HepG2 (cell line): ENCODE measurements around the gene SRBD1. TPM values are rescaled to one million over a fixed set of nuclear protein-coding genes. Genes with fewer than 3 reads are reported as not detected.
A peak's percentile ranks its signal among the peaks of the same experiment; 100 is the strongest.

Experiments used
- ATAC-seq: fragments of 200-7000 bp; cut with Tn5 transposase; 3 replicates; pipeline ENCODE4 v1.9.1; 2020; ENCODE audit warnings: mild to moderate bottlenecking, moderate library complexity
- BruUV-seq: library from RNA; stranded (reverse); fragments of 400-500 nt; replicated peaks from 2 replicates; lab custom pipeline; 2021; lab: Mats Ljungman, UMichigan
- CTCF ChIA-PET: fragments of 300-600 bp; formaldehyde crosslinking; extraction: SDS; loops from one replicate; lab custom pipeline; 2021; ENCODE audit warnings: low total read pairs, inconsistent platforms, low intra/inter-chr PET ratio; lab: Yijun Ruan, JAX
- POLR2A ChIA-PET: fragments of 350-600 bp; sonication (Branson Sonifier 250); formaldehyde crosslinking; loops from one replicate; lab custom pipeline; 2020; ENCODE audit warnings: antibody characterized with exemption, inconsistent platforms; lab: Yijun Ruan, JAX
- DNase-seq: peaks from one replicate; pipeline ENCODE4 v3.0.0-alpha.2; 2015; ENCODE audit warnings: low spot score
- FAIRE-seq: peaks from 3 replicates; lab custom pipeline; 2011; peaks lifted over from hg19 to GRCh38; lab: Jason Lieb, UNC
- H2AFZ ChIP-seq: one replicate; pipeline ENCODE4 v1.6.1; 2011; ENCODE audit warnings: low read length, inconsistent platforms
- H3K27ac ChIP-seq: fragments of 300-600 bp; 3 replicates; pipeline ENCODE4 v1.8.0; 2011; ENCODE audit warnings: mixed run types, mild to moderate bottlenecking, mixed read lengths, low read length, inconsistent platforms; ENCODE audit not compliant: insufficient read depth; ENCODE audit errors: extremely low read length
- H3K27me3 ChIP-seq, 2 experiments: fragments of 200-600 bp in 1 of 2; 2 replicates in 1 of 2; 3 replicates in 1 of 2; pipeline versions ENCODE4 v1.6.0 to v1.8.0; 2011; ENCODE audit warnings: low read length in 2 of 2, mild to moderate bottlenecking in 2 of 2, moderate library complexity in 2 of 2, inconsistent platforms in 1 of 2; ENCODE audit not compliant: insufficient read depth in 2 of 2, control insufficient read depth in 1 of 2
- H3K36me3 ChIP-seq, 2 experiments: fragments of 200-600 bp in 1 of 2; replicated peaks in 1 of 2; 2 replicates in 1 of 2; 3 replicates in 1 of 2; pipeline versions ENCODE4 v1.5.1 to v1.8.0; 2011; ENCODE audit warnings: low read length in 2 of 2, inconsistent platforms in 1 of 2; ENCODE audit not compliant: insufficient read depth in 2 of 2, control insufficient read depth in 1 of 2
- H3K4me1 ChIP-seq: 2 replicates; pipeline ENCODE4 v1.5.1; 2012; ENCODE audit warnings: low read length, inconsistent platforms; ENCODE audit not compliant: insufficient read depth
- H3K4me2 ChIP-seq: 2 replicates; pipeline ENCODE4 v1.6.0; 2011; ENCODE audit warnings: low read depth, low read length, inconsistent platforms
- H3K4me3 ChIP-seq, 3 experiments: fragments of 200-600 bp in 1 of 3; sonication (generic), shearing (Covaris generic) in 1 of 3; replicated peaks in 1 of 3; 2 replicates each; pipeline ENCODE4 v1.5.1; 2011 to 2016; ENCODE audit warnings: low read length in 3 of 3, inconsistent platforms in 2 of 3, low read depth in 2 of 3, mild to moderate bottlenecking in 2 of 3, control low read depth in 1 of 3, mixed read lengths in 1 of 3; ENCODE audit not compliant: insufficient read depth in 1 of 3
- H3K79me2 ChIP-seq: one replicate; pipeline ENCODE4 v1.6.1; 2011; ENCODE audit warnings: low read length, inconsistent platforms; ENCODE audit not compliant: insufficient read depth
- H3K9ac ChIP-seq: 2 replicates; pipeline ENCODE4 v1.6.0; 2011; ENCODE audit warnings: mild to moderate bottlenecking, low read depth, low read length, inconsistent platforms; ENCODE audit not compliant: insufficient read depth
- H3K9me3 ChIP-seq: 2 replicates; pipeline ENCODE4 v1.5.1; 2012; ENCODE audit warnings: mild to moderate bottlenecking, low read length
- H4K20me1 ChIP-seq: 2 replicates; pipeline ENCODE4 v1.6.0; 2011; ENCODE audit warnings: inconsistent platforms, mild to moderate bottlenecking, low read length, moderate library complexity; ENCODE audit not compliant: insufficient read depth
- CBFB ChIP-seq: sonication (generic); formaldehyde crosslinking; IDR thresholded peaks from 2 replicates; pipeline ENCODE4 v1.4.0; 2020; ENCODE audit warnings: missing genetic modification reagents
- KLF15 ChIP-seq: sonication (generic); formaldehyde crosslinking; IDR thresholded peaks from 2 replicates; pipeline ENCODE4 v1.8.1; 2023; ENCODE audit warnings: borderline replicate concordance, mild to moderate bottlenecking, inconsistent platforms, missing genetic modification reagents, mixed read lengths
- MED13 ChIP-seq: sonication (generic); formaldehyde crosslinking; IDR thresholded peaks from 2 replicates; pipeline ENCODE4 v1.5.0; 2020; ENCODE audit warnings: missing genetic modification reagents
- MXD4 ChIP-seq: IDR thresholded peaks from 2 replicates; pipeline ENCODE4 v1.6.1; 2016; ENCODE audit warnings: mild to moderate bottlenecking, missing biosample characterization, missing genetic modification reagents
- RFXAP ChIP-seq: sonication (generic); formaldehyde crosslinking; IDR thresholded peaks from 2 replicates; pipeline ENCODE4 v1.4.0; 2020; ENCODE audit warnings: missing genetic modification reagents, borderline replicate concordance
- ZFX ChIP-seq: sonication (generic); formaldehyde crosslinking; IDR thresholded peaks from 2 replicates; pipeline ENCODE4 v1.4.0; 2020; ENCODE audit warnings: mild to moderate bottlenecking, low read depth, missing genetic modification reagents, moderate library complexity
- ZNF317 ChIP-seq: sonication (generic); formaldehyde crosslinking; IDR thresholded peaks from 2 replicates; pipeline ENCODE4 v1.5.0; 2020; ENCODE audit warnings: mild to moderate bottlenecking, missing genetic modification reagents
- ZNF329 ChIP-seq: sonication (generic); formaldehyde crosslinking; IDR thresholded peaks from 2 replicates; pipeline ENCODE4 v1.9.0; 2021; ENCODE audit warnings: low read depth, mild to moderate bottlenecking, missing genetic modification reagents
- ZNF570 ChIP-seq: sonication (generic); formaldehyde crosslinking; IDR thresholded peaks from 2 replicates; pipeline ENCODE4 v1.4.0; 2020; ENCODE audit warnings: mild to moderate bottlenecking, missing genetic modification reagents, borderline replicate concordance
- ZNF614 ChIP-seq: IDR thresholded peaks from 2 replicates; pipeline ENCODE4 v1.6.1; 2018; ENCODE audit warnings: missing biosample characterization, missing genetic modification reagents, inconsistent platforms, borderline replicate concordance
- WGBS: methylation state at CpG from one replicate; pipeline ENCODE4 v1.1.6; 2017; ENCODE audit warnings: low lambda C conversion rate; 5-methylcytosine and 5-hydroxymethylcytosine counted together
- in situ Hi-C: cut with HindIII; loops from 2 replicates; pipeline ENCODE4 v1.10.0; 2017; ENCODE audit warnings: low pct_unique_long_range_greater_than_20kb; ENCODE audit not compliant: extremely low pct_ligation_motif_present
- intact Hi-C: fragments of 100-400 bp; cut with micrococcal nuclease; formaldehyde crosslinking; loops from one replicate; pipeline ENCODE4 v1.10.0; 2022; ENCODE audit not compliant: unreplicated experiment
- polyA plus RNA-seq, 8 experiments: library from polyadenylated mRNA; depleted of rRNA in 3 of 8; stranded (reverse) in 7 of 8; unstranded in 1 of 8; fragments of >200 nt; fragmentation: Illumina TruSeq in 4 of 8; extraction: Trizol in 4 of 8; gene quantifications; 2 replicates each; pipeline versions ENCODE4 v1.2.1 to v1.2.3, GENCODE V29; 2011 to 2016; ENCODE audit warnings: low read depth in 4 of 8, missing spikeins in 1 of 8, mixed read lengths in 1 of 8; ENCODE audit not compliant: insufficient read depth in 1 of 8
- total RNA-seq, 5 experiments: library from RNA; depleted of rRNA; stranded (reverse); fragments of >200 nt; fragmentation: Illumina TruSeq; extraction: Trizol; gene quantifications; 2 replicates each; pipeline ENCODE4 v1.2.3, GENCODE V29; 2016; ENCODE audit warnings: low read depth in 1 of 5
- TF ChIP-seq, protein P1 (sequence below): sonication (generic); formaldehyde crosslinking; IDR thresholded peaks from 2 replicates; pipeline ENCODE4 v1.4.0; 2020; ENCODE audit warnings: missing genetic modification reagents

The SRBD1 gene
- total and polyA plus RNA-seq, 2 of the 13 experiments (the other 11 are each of a cell fraction or from before 2014, with no cell fraction given), result 3.2 to 23.9 TPM

DNA sequence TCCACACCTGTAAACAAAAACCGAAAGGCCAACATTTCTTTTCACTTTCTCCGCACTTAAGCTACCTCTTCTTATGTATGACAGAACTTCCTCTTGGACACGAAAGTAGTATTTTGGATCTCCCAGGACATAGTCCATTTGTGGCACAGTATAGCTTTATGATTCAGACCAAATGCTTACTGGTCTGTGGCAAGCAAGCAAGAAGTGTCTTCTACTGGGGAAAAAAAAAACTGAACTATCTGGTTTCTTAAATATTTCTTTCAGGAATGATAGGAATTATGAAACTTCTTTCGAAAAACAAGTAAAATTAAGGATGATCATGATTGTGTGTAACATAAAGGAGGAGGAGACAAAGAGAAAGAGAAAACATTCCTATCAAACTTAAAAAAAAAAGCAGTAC is 33.6 kb downstream of the SRBD1 start:
- no TSS peak for BruUV-seq
- in situ Hi-C loops (no loop called here), intact Hi-C loops (no loop called here)
- Histone ChIP-seq H3K4me1 (no peaks in the 10 kb centered on the region), H3K4me3 (no peak overlapping the region), H3K27me3 (no peaks in the 10 kb centered on the region), H3K79me2 (no peaks in the 10 kb centered on the region), H4K20me1 (no peaks in the 10 kb centered on the region), H2AFZ (no peak overlapping the region), H3K4me2 (no peak overlapping the region), H3K9me3 (no peaks in the 10 kb centered on the region), H3K27ac (no peak overlapping the region), H3K9ac (no peak overlapping the region), H3K36me3 (peaks cover 2 to 35% of the 10 kb centered on the region in 2 experiments; a peak in 4 of 5 replicates)
- 97% methylated on average over 4 of the region's 4 CpGs for WGBS
- ChIA-PET POLR2A (no interaction called here), CTCF (no interaction called here)
- DNase-seq, result no peak
- peak; percentile 44 for FAIRE-seq
- ATAC-seq, result no peak
- TF ChIP-seq KLF15 (CRISPR knock-in tag) (no peak), MED13 (CRISPR knock-in tag) (no peak), MXD4 (no peak), ZNF614 (CRISPR knock-in tag) (no peak), RFXAP (no peak), CBFB (no peak)

DNA sequence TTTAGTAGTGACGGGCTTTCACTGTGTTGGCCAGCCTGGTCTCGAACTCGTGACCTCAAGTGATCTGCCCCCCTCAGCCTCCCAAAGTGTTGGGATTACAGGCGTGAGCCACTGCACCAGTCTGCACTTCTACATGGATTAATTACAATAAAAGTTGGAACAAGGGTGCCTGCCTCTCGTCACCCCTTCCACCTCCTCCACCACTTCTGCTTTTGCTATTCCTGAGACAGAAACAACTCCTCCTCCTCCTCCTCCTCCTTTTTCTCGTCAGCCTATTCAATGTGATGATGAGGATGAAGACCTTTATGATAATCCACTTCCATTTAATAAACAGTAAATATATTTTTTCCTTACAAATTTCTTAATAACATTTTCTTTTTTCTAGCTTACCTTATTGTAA is 35.2 kb downstream of the SRBD1 start:
- no peak overlapping the region for H3K9ac ChIP-seq
- peaks cover 2 to 31% of the 10 kb centered on the region in 2 experiments; a peak in 4 of 5 replicates for H3K36me3 ChIP-seq
- no TSS peak for BruUV-seq
- in situ Hi-C loops (no loop called here), intact Hi-C loops (no loop called here)
- DNase-seq (no peak), FAIRE-seq (no peak), ATAC-seq (no peak)
- no peaks in the 10 kb centered on the region for H3K27me3 ChIP-seq
- no peak overlapping the region for H2AFZ ChIP-seq
- no peak for TF ChIP-seq ZFX (CRISPR knock-in tag)
- no peak for TF ChIP-seq ZNF317 (CRISPR knock-in tag)
- TF ChIP-seq ZNF329 (CRISPR knock-in tag), result no peak
- TF ChIP-seq, protein P1, sequence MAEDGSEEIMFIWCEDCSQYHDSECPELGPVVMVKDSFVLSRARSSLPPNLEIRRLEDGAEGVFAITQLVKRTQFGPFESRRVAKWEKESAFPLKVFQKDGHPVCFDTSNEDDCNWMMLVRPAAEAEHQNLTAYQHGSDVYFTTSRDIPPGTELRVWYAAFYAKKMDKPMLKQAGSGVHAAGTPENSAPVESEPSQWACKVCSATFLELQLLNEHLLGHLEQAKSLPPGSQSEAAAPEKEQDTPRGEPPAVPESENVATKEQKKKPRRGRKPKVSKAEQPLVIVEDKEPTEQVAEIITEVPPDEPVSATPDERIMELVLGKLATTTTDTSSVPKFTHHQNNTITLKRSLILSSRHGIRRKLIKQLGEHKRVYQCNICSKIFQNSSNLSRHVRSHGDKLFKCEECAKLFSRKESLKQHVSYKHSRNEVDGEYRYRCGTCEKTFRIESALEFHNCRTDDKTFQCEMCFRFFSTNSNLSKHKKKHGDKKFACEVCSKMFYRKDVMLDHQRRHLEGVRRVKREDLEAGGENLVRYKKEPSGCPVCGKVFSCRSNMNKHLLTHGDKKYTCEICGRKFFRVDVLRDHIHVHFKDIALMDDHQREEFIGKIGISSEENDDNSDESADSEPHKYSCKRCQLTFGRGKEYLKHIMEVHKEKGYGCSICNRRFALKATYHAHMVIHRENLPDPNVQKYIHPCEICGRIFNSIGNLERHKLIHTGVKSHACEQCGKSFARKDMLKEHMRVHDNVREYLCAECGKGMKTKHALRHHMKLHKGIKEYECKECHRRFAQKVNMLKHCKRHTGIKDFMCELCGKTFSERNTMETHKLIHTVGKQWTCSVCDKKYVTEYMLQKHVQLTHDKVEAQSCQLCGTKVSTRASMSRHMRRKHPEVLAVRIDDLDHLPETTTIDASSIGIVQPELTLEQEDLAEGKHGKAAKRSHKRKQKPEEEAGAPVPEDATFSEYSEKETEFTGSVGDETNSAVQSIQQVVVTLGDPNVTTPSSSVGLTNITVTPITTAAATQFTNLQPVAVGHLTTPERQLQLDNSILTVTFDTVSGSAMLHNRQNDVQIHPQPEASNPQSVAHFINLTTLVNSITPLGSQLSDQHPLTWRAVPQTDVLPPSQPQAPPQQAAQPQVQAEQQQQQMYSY (CRISPR knock-in tag), result no peak
- TF ChIP-seq ZNF570 (CRISPR knock-in tag), result no peak
- H3K9me3 ChIP-seq, result peaks cover 4% of the 10 kb centered on the region; the same call in 1 of the 2 replicates
- peaks cover 7% of the 10 kb centered on the region for H3K4me1 ChIP-seq
- ChIA-PET POLR2A (no interaction called here), CTCF (no interaction called here)
- H3K27ac ChIP-seq, result no peak overlapping the region
- no peak overlapping the region for H3K4me2 ChIP-seq
- 97% methylated on average over 6 of the region's 6 CpGs for WGBS
- H3K79me2 ChIP-seq, result no peaks in the 10 kb centered on the region
- H3K4me3 ChIP-seq, result no peak overlapping the region
- no peaks in the 10 kb centered on the region for H4K20me1 ChIP-seq
